T-cell (primary cell): ENCODE measurements around the gene RAB31. TPM values are rescaled to one million over a fixed set of nuclear protein-coding genes. Genes with fewer than 3 reads are reported as not detected.
"Not testable (repeated sequence)": the region's sequence is repeated elsewhere in the genome, so short reads cannot be mapped to it uniquely, and the experiment has no call there.

ENCODE experiments used
- ATAC-seq, 4 experiments: fragments of 200-7000 bp in 3 of 4; fragments of 150-1000 bp in 1 of 4; cut with Tn5 transposase; replicated peaks in 1 of 4; 1 replicate in 3 of 4; 2 replicates in 1 of 4; pipeline ENCODE4 v1.10.0; 2021; ENCODE audit warnings: moderate library complexity in 3 of 4, mild to moderate bottlenecking in 2 of 4, moderate number of reproducible peaks in 1 of 4
- CTCF ChIA-PET, 2 donors: fragments of 300-600 bp; sonication (Branson Sonifier 250); formaldehyde crosslinking; loops; one replicate each; lab custom pipeline; 2022; ENCODE audit warnings: antibody characterized with exemption in 2 of 2; lab: Charles Lee
- POLR2A ChIA-PET, 2 donors: fragments of 300-600 bp; sonication (Branson Sonifier 250); formaldehyde crosslinking; loops; one replicate each; lab custom pipeline; 2022; ENCODE audit warnings: antibody characterized with exemption in 2 of 2; lab: Charles Lee
- DNase-seq, 35 experiments: peaks; one replicate each; pipeline versions ENCODE4 v3.0.0 to v3.0.0-alpha.2; 2013 to 2023
- H3K27ac ChIP-seq: one replicate; pipeline ENCODE4 v1.5.1; 2013; ENCODE audit warnings: low read length
- H3K27me3 ChIP-seq, 2 experiments: replicated peaks in 1 of 2; 1 replicate in 1 of 2; 2 replicates in 1 of 2; pipeline versions ENCODE4 v1.6.1 to v1.7.0; 2013; ENCODE audit warnings: low read length in 1 of 2, mixed read lengths in 1 of 2; ENCODE audit not compliant: control insufficient read depth in 2 of 2, insufficient read depth in 2 of 2; ENCODE audit errors: extremely low read depth in 1 of 2
- H3K36me3 ChIP-seq, 2 donors: 1 replicate in 1 of 2; 2 replicates in 1 of 2; pipeline versions ENCODE4 v1.6.1 to v1.7.0; 2013; ENCODE audit warnings: low read length in 1 of 2; ENCODE audit not compliant: control insufficient read depth in 2 of 2, insufficient read depth in 1 of 2; ENCODE audit errors: extremely low read depth in 1 of 2
- H3K4me1 ChIP-seq, 2 experiments: 1 replicate in 1 of 2; 2 replicates in 1 of 2; pipeline versions ENCODE4 v1.6.1 to v1.7.0; 2013; ENCODE audit warnings: low read length in 2 of 2, mixed read lengths in 1 of 2; ENCODE audit not compliant: insufficient read depth in 2 of 2, control insufficient read depth in 1 of 2; ENCODE audit errors: extremely low read depth in 1 of 2
- H3K4me3 ChIP-seq, 2 donors: 1 replicate in 1 of 2; 2 replicates in 1 of 2; pipeline versions ENCODE4 v1.5.1 to v1.7.0; 2013; ENCODE audit warnings: mild to moderate bottlenecking in 2 of 2, low read length in 1 of 2, moderate library complexity in 1 of 2; ENCODE audit not compliant: control insufficient read depth in 1 of 2; ENCODE audit errors: extremely low read depth in 1 of 2
- H3K9me3 ChIP-seq: 2 replicates; pipeline ENCODE4 v1.7.0; 2013
- H3K27ac Mint-ChIP-seq, 2 donors: one replicate each; pipeline ENCODE4 v1.8.0; 2020 to 2021; ENCODE audit warnings: mild to moderate bottlenecking in 2 of 2, mixed read lengths in 2 of 2
- H3K27me3 Mint-ChIP-seq, 2 donors: one replicate each; pipeline ENCODE4 v1.8.0; 2021 to 2022; ENCODE audit warnings: mixed read lengths in 2 of 2
- H3K36me3 Mint-ChIP-seq: one replicate; pipeline ENCODE4 v1.8.0; 2021; ENCODE audit warnings: mixed read lengths
- H3K4me1 Mint-ChIP-seq, 3 donors: one replicate each; pipeline ENCODE4 v1.8.0; 2020 to 2022; ENCODE audit warnings: mixed read lengths in 3 of 3, mild to moderate bottlenecking in 1 of 3
- H3K4me3 Mint-ChIP-seq, 3 donors: one replicate each; pipeline ENCODE4 v1.8.0; 2020 to 2022; ENCODE audit warnings: mild to moderate bottlenecking in 3 of 3, mixed read lengths in 3 of 3, moderate library complexity in 3 of 3
- H3K9me3 Mint-ChIP-seq, 3 donors: one replicate each; pipeline ENCODE4 v1.8.0; 2020 to 2022; ENCODE audit warnings: mixed read lengths in 3 of 3
- WGBS: methylation state at CpG from one replicate; pipeline ENCODE4 v1.1.5; 2013; ENCODE audit warnings: missing lambda C conversion rate; ENCODE audit not compliant: insufficient coverage; 5-methylcytosine and 5-hydroxymethylcytosine counted together
- total RNA-seq, 35 experiments: library from RNA in 6 of 35; stranded (reverse) in 6 of 35; fragments of 120-200 nt in 1 of 35; gene quantifications; one replicate each; pipeline versions ENCODE4 v1.2.1 to v1.2.4 and lab custom pipeline; 2013 to 2026

Gene RAB31
- total RNA-seq, 5 donors from 2014 or later (not counting 1 experiment from before 2014, with no cell fraction given), result 0.60 to 2.0 (median 1.5) TPM

GRCh38 chr18:9886005-9886348, 177.9 kb downstream of the RAB31 start:
- Mint-ChIP-seq H3K4me3 (no peak overlapping the region), H3K27me3 (peaks cover 0 to 3% of the 10 kb centered on the region in 2 donors), H3K36me3 (no peaks in the 10 kb centered on the region), H3K27ac (no peak overlapping the region), H3K4me1 (no peaks in the 10 kb centered on the region), H3K9me3 (no peaks in the 10 kb centered on the region)
- no peaks in the 10 kb centered on the region for H3K9me3 ChIP-seq
- DNase-seq (no peak), ATAC-seq (no peak)
- no peaks in the 10 kb centered on the region for H3K36me3 ChIP-seq
- POLR2A ChIA-PET, result no interaction called here
- no peak overlapping the region for H3K4me3 ChIP-seq
- no peak overlapping the region for H3K27ac ChIP-seq
- 97% methylated on average over 2 of the region's 3 CpGs for WGBS
- H3K27me3 ChIP-seq, result no peaks in the 10 kb centered on the region
- CTCF ChIA-PET, result no interaction called here
- no peaks in the 10 kb centered on the region for H3K4me1 ChIP-seq

DNA sequence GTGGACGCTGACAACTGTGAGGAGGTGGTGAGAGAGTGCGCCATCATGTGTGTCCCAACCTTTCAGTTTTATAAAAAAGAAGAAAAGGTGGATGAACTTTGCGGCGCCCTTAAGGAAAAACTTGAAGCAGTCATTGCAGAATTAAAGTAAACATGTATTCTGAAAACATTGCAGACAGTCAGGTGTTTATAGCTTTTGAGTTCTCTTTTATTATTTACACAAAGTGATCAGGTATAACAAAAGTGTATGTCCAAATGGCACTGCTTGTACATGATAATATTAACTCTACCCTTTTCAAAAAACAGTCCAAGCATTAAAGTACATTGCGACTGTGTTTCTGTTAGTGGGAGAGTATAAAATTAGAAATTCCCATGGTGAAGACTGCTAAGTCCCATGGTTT, 179.9 kb downstream of the RAB31 start:
- no peaks in the 10 kb centered on the region for H3K36me3 ChIP-seq
- H3K27ac Mint-ChIP-seq, result no peak overlapping the region
- no peaks in the 10 kb centered on the region for H3K27me3 ChIP-seq
- H3K9me3 Mint-ChIP-seq, result no peaks in the 10 kb centered on the region
- H3K9me3 ChIP-seq, result no peaks in the 10 kb centered on the region
- H3K4me1 Mint-ChIP-seq, result no peaks in the 10 kb centered on the region
- H3K27me3 Mint-ChIP-seq, result peaks cover 0 to 3% of the 10 kb centered on the region in 2 donors
- no peak overlapping the region for H3K27ac ChIP-seq
- H3K4me3 Mint-ChIP-seq, result no peak overlapping the region
- no peak overlapping the region for H3K4me3 ChIP-seq
- POLR2A ChIA-PET, result no interaction called here
- 100% methylated on average over 3 of the region's 5 CpGs for WGBS
- CTCF ChIA-PET, result no interaction called here
- H3K4me1 ChIP-seq, result no peaks in the 10 kb centered on the region
- DNase-seq (no peak), ATAC-seq (no peak)
- no peaks in the 10 kb centered on the region for H3K36me3 Mint-ChIP-seq

DNA sequence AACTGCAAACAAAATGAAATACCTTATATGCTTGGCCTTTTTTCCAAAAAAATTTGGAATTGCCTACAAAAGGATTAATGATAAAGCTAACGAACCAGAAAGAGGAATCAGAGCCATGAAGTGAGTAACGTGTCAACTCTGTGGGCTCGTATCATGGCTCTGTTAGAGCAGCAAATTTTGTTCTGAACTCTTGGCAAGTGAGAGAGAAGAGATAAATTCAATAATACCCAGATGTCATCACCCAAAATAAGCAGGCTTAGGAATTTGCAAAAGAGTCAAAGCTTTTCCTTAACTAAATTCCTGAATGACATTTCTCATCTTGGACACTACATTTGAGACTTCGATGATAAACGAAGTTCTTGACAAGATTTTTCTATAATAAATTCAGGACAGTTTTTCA, 182.1 kb downstream of the RAB31 start:
- no peaks in the 10 kb centered on the region for H3K9me3 Mint-ChIP-seq
- Histone ChIP-seq H3K36me3 (no peaks in the 10 kb centered on the region), H3K9me3 (no peaks in the 10 kb centered on the region), H3K4me3 (no peak overlapping the region), H3K4me1 (no peaks in the 10 kb centered on the region), H3K27ac (no peak overlapping the region), H3K27me3 (no peaks in the 10 kb centered on the region)
- ATAC-seq, result no peak
- ChIA-PET CTCF (interaction anchor here in 1 of 2 donors (0.6 kb wide), 1 partner anchor 15 kb away, joined by 3 read pairs; no protein-coding TSS in a partner anchor), POLR2A (no interaction called here)
- H3K4me1 Mint-ChIP-seq, result no peaks in the 10 kb centered on the region
- no peak overlapping the region for H3K27ac Mint-ChIP-seq
- 86% methylated on average over 2 of the region's 5 CpGs for WGBS
- DNase-seq, result no peak
- H3K27me3 Mint-ChIP-seq, result peaks cover 0 to 3% of the 10 kb centered on the region in 2 donors
- no peaks in the 10 kb centered on the region for H3K36me3 Mint-ChIP-seq
- H3K4me3 Mint-ChIP-seq, result no peak overlapping the region

DNA sequence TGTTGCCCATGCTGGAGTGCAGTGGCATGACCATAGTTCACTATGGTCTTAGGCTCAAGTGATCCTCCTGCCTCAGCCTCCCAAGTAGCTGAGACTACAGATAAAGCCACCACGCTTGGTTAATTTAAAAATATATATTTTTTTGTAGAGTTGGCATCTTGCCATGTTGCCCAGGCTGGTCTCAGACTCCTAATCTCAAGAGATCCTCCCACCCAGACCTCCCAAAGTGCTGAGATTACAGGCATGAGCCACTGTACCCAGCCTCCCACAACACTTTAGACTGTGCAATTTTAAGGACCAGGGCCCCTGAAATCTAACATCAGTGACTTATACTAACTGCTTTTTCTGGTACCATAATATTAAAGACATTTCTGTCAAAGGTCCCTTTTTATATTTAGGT, 182.9 kb downstream of the RAB31 start:
- H3K9me3 Mint-ChIP-seq, result no peaks in the 10 kb centered on the region
- no peaks in the 10 kb centered on the region for H3K36me3 Mint-ChIP-seq
- ChIA-PET CTCF (interaction anchor here in 1 of 2 donors (0.6 kb wide), 1 partner anchor 15 kb away, joined by 3 read pairs; no protein-coding TSS in a partner anchor), POLR2A (no interaction called here)
- no peaks in the 10 kb centered on the region for H3K36me3 ChIP-seq
- ATAC-seq (no peak), DNase-seq (no peak)
- no peak overlapping the region for H3K4me3 Mint-ChIP-seq
- no peak overlapping the region for H3K4me3 ChIP-seq
- no peak overlapping the region for H3K27ac Mint-ChIP-seq
- no peaks in the 10 kb centered on the region for H3K9me3 ChIP-seq
- no peak overlapping the region for H3K27ac ChIP-seq
- peaks cover 0 to 2% of the 10 kb centered on the region in 2 donors for H3K27me3 Mint-ChIP-seq
- no peaks in the 10 kb centered on the region for H3K4me1 ChIP-seq
- no peaks in the 10 kb centered on the region for H3K27me3 ChIP-seq
- WGBS, result no CpG with 5 or more reads among the region's 1 CpG
- H3K4me1 Mint-ChIP-seq, result no peaks in the 10 kb centered on the region

GRCh38 chr18:9891515-9891914, 183.4 kb downstream of the RAB31 start:
- H3K4me3 ChIP-seq, H3K4me1 ChIP-seq, H3K27me3 Mint-ChIP-seq, ATAC-seq, H3K4me3 Mint-ChIP-seq, H3K36me3 ChIP-seq, CTCF ChIA-PET, H3K27me3 ChIP-seq, H3K36me3 Mint-ChIP-seq, DNase-seq, H3K4me1 Mint-ChIP-seq, H3K27ac ChIP-seq, POLR2A ChIA-PET, H3K27ac Mint-ChIP-seq, H3K9me3 ChIP-seq, H3K9me3 Mint-ChIP-seq: not testable (repeated sequence)
- WGBS, result 66% methylated on average over 2 of the region's 4 CpGs

DNA sequence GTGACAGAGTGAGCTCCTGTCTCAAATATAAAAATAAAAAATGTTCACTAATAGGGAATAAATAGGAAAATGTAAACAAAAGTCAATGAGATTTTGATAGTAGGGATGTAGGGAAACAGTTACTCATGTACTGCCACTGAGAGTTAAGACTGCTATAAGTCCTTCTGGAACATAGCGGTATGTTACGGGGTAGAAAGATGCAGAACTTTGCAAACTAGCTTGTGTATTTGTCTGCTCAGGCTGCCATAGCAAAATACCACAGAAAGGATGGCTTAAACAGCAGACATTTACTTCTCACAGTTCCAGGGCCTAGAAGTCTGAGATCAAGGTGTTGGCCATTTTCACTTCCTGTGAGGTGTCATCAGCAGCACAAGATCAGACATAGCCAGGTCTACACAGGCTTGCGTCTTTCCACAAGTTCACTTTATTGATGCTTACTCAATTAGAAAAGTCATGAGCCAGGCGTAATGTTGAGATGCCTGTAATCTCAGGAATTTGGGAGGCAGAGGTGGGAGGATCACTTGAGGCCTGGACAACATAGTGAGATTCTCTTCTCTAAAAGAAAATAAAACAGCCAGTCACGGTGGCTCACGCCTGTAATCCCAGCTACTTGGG, 186.5 kb downstream of the RAB31 start:
- Mint-ChIP-seq H3K9me3 (no peaks in the 10 kb centered on the region), H3K4me3 (no peak overlapping the region), H3K4me1 (no peaks in the 10 kb centered on the region), H3K36me3 (no peaks in the 10 kb centered on the region), H3K27ac (no peak overlapping the region), H3K27me3 (peaks cover 0 to 1% of the 10 kb centered on the region in 2 donors)
- H3K9me3 ChIP-seq, result no peaks in the 10 kb centered on the region
- ChIA-PET CTCF (no interaction called here), POLR2A (no interaction called here)
- H3K4me1 ChIP-seq, result no peaks in the 10 kb centered on the region
- H3K27me3 ChIP-seq, result no peaks in the 10 kb centered on the region
- 94% methylated on average over 2 of the region's 6 CpGs for WGBS
- H3K4me3 ChIP-seq, result no peak overlapping the region
- no peak overlapping the region for H3K27ac ChIP-seq
- no peaks in the 10 kb centered on the region for H3K36me3 ChIP-seq
- DNase-seq, result no peak
- ATAC-seq, result no peak

DNA sequence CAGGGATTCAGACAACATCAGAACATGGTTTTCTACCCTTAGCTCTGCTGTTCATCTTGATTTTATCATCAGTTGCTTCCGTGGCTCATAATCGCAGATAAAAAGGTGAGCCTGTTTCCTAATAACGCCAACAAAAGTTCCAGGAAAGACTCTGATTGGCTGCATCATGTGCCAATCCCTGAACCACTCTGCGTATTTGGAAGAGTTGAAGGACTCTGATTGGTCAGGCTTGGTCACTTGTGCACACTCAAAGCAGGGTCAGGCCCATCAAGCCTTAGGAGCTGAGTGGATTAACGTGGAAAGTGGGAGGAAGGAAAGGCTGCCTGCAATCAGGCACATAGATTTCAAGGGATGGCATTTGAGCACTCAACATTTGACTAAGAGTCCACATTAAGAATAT, 189.0 kb downstream of the RAB31 start:
- CTCF ChIA-PET, result interaction anchor here in 1 of 2 donors (0.8 kb wide), 1 partner anchor 302 kb away, joined by 3 read pairs; no protein-coding TSS in a partner anchor

More for the DNA sequence above, 189.0 kb downstream of the RAB31 start:
- no peaks in the 10 kb centered on the region for H3K36me3 Mint-ChIP-seq
- H3K4me1 Mint-ChIP-seq, result no peaks in the 10 kb centered on the region
- no peaks in the 10 kb centered on the region for H3K27me3 ChIP-seq
- no peak overlapping the region for H3K27ac Mint-ChIP-seq
- POLR2A ChIA-PET, result no interaction called here
- no peaks in the 10 kb centered on the region for H3K4me1 ChIP-seq
- H3K27me3 Mint-ChIP-seq, result peaks cover 0 to 1% of the 10 kb centered on the region in 2 donors
- H3K9me3 ChIP-seq, result no peaks in the 10 kb centered on the region
- no peak overlapping the region for H3K27ac ChIP-seq
- H3K4me3 Mint-ChIP-seq, result no peak overlapping the region
- H3K4me3 ChIP-seq, result no peak overlapping the region
- DNase-seq (no peak), ATAC-seq (no peak)
- WGBS, result 98% methylated on average over 4 of the region's 5 CpGs
- no peaks in the 10 kb centered on the region for H3K9me3 Mint-ChIP-seq
- H3K36me3 ChIP-seq, result no peaks in the 10 kb centered on the region
